A549 (cell line): Measurements from ENCODE around the gene SULT1B1. TPM values are rescaled to one million over a fixed set of nuclear protein-coding genes. Genes with fewer than 3 reads are reported as not detected.

Experiments used
- ATAC-seq, 2 experiments: fragments of 200-7000 bp in 1 of 2; fragments of >200 bp in 1 of 2; cut with Nextera tagmentation in 1 of 2; cut with Tn5 transposase in 1 of 2; 3 replicates each; pipeline versions ENCODE4 v1.8.0 to v1.9.1; 2018 to 2020; ENCODE audit warnings: mild to moderate bottlenecking in 1 of 2, moderate library complexity in 1 of 2
- CTCF ChIA-PET: fragments of 300-600 bp; sonication (Branson Sonifier 250); formaldehyde crosslinking; extraction: SDS; loops from one replicate; lab custom pipeline; 2021; ENCODE audit warnings: antibody characterized with exemption, inconsistent platforms; lab: Yijun Ruan, JAX
- POLR2A ChIA-PET: fragments of 350-600 bp; formaldehyde crosslinking; extraction: SDS; loops from one replicate; lab custom pipeline; 2021; ENCODE audit warnings: antibody characterized with exemption, inconsistent platforms; lab: Yijun Ruan, JAX
- DNase-seq, 2 experiments: peaks; one replicate each; pipeline versions ENCODE4 v3.0.0 to v3.0.0-alpha.2; 2011 to 2016; ENCODE audit warnings: low read depth in 1 of 2, low spot score in 1 of 2
- FAIRE-seq: peaks from 2 replicates; lab custom pipeline; 2011; peaks lifted over from hg19 to GRCh38; lab: Jason Lieb, UNC
- H3K27ac ChIP-seq, 2 experiments: fragments of >200 bp; sonication (Bioruptor Twin); formaldehyde crosslinking; 3 replicates each; pipeline ENCODE4 v1.5.1; 2016 to 2017
- H3K4me1 ChIP-seq: fragments of >200 bp; sonication (Bioruptor Twin); formaldehyde crosslinking; 3 replicates; pipeline ENCODE4 v1.6.1; 2016
- H3K4me2 ChIP-seq: fragments of >200 bp; sonication (Bioruptor Twin); formaldehyde crosslinking; 3 replicates; pipeline ENCODE4 v1.6.1; 2016
- H3K4me3 ChIP-seq: fragments of >200 bp; sonication (Bioruptor Twin); formaldehyde crosslinking; 3 replicates; pipeline ENCODE4 v1.5.1; 2016
- H3K9me3 ChIP-seq: fragments of >200 bp; sonication (Bioruptor Twin); formaldehyde crosslinking; 3 replicates; pipeline ENCODE4 v1.6.1; 2016
- CHD2 ChIP-seq: fragments of 150-350 bp; IDR thresholded peaks from 2 replicates; pipeline ENCODE4 v1.6.1; 2014; ENCODE audit warnings: low read length; ENCODE audit not compliant: partially characterized antibody
- FOXS1 ChIP-seq: fragments of 250-450 bp; sonication (Bioruptor Pico); IDR thresholded peaks from 2 replicates; pipeline ENCODE4 v1.5.0; 2020; ENCODE audit warnings: mild to moderate bottlenecking, moderate library complexity
- HDAC2 ChIP-seq: fragments of 200-600 bp; sonication (generic); IDR thresholded peaks from 2 replicates; pipeline ENCODE4 v1.6.1; 2016
- MAFK ChIP-seq: fragments of 450-650 bp; IDR thresholded peaks from 2 replicates; pipeline ENCODE4 v1.6.1; 2014; ENCODE audit not compliant: partially characterized antibody
- MYC ChIP-seq: IDR thresholded peaks from 2 replicates; pipeline ENCODE4 v1.6.1; 2012; ENCODE audit warnings: mild to moderate bottlenecking, inconsistent platforms, low read length, improper control_type of control experiment, borderline replicate concordance
- NFE2L2 ChIP-seq: fragments of 150-350 bp; conservative IDR thresholded peaks from 2 replicates; pipeline ENCODE4 v1.6.1; 2014; ENCODE audit warnings: low read length
- NPAS2 ChIP-seq: fragments of 250-450 bp; sonication (Bioruptor Pico); IDR thresholded peaks from 2 replicates; pipeline ENCODE4 v1.8.0; 2022; ENCODE audit warnings: mild to moderate bottlenecking, moderate library complexity, borderline replicate concordance
- NR3C1 ChIP-seq: fragments of >200 bp; sonication (Bioruptor Twin); formaldehyde crosslinking; IDR thresholded peaks from 3 replicates; pipeline ENCODE4 v1.6.1; 2017
- RAD21 ChIP-seq, 2 experiments: fragments of >200 bp in 1 of 2; sonication (Bioruptor Twin) in 1 of 2; formaldehyde crosslinking in 1 of 2; IDR thresholded peaks in 1 of 2; conservative IDR thresholded peaks in 1 of 2; 2 replicates in 1 of 2; 3 replicates in 1 of 2; pipeline ENCODE4 v1.6.1; 2012 to 2018; ENCODE audit warnings: inconsistent platforms in 1 of 2
- SMC3 ChIP-seq: fragments of >200 bp; sonication (Bioruptor Twin); formaldehyde crosslinking; IDR thresholded peaks from 3 replicates; pipeline ENCODE4 v1.6.1; 2018; ENCODE audit warnings: inconsistent platforms
- TP53 ChIP-seq: fragments of 250-450 bp; sonication (Bioruptor Pico); IDR thresholded peaks from 2 replicates; pipeline ENCODE4 v1.5.0; 2021; ENCODE audit warnings: mild to moderate bottlenecking, moderate library complexity
- ZC3H11A ChIP-seq: fragments of 450-650 bp; IDR thresholded peaks from 2 replicates; pipeline ENCODE4 v1.6.1; 2014; ENCODE audit warnings: antibody characterized with exemption, mild to moderate bottlenecking
- ZFP36 ChIP-seq: fragments of 450-650 bp; IDR thresholded peaks from 2 replicates; pipeline ENCODE4 v1.6.1; 2014; ENCODE audit warnings: borderline replicate concordance; ENCODE audit not compliant: partially characterized antibody
- ZNF302 ChIP-seq: fragments of 250-450 bp; sonication (Bioruptor Pico); IDR thresholded peaks from 2 replicates; pipeline ENCODE4 v1.9.0; 2021; ENCODE audit warnings: inconsistent platforms, mild to moderate bottlenecking, moderate library complexity
- ZSCAN20 ChIP-seq: fragments of 250-450 bp; sonication (Bioruptor Pico); IDR thresholded peaks from 2 replicates; pipeline ENCODE4 v1.8.0; 2022; ENCODE audit warnings: mild to moderate bottlenecking, moderate library complexity
- WGBS: methylation state at CpG from one replicate; pipeline ENCODE4 v1.1.6; 2017; ENCODE audit errors: missing lambda C conversion rate; 5-methylcytosine and 5-hydroxymethylcytosine counted together
- polyA plus RNA-seq, 4 experiments: library from polyadenylated mRNA; depleted of rRNA in 3 of 4; stranded (reverse); fragments of >200 nt; fragmentation: RNase III in 1 of 4; extraction: RNeasy Plus Mini Kit Qiagen cat#74134 plus additional on column Dnase treatment in 1 of 4; gene quantifications; 2 replicates in 3 of 4; 3 replicates in 1 of 4; pipeline ENCODE4 v1.2.3, GENCODE V29; 2011 to 2017
- TF ChIP-seq, protein P1 (sequence below): IDR thresholded peaks from 2 replicates; pipeline ENCODE4 v1.6.1; 2012; ENCODE audit warnings: low read depth, borderline replicate concordance
- TF ChIP-seq, protein P2 (sequence below): IDR thresholded peaks from 2 replicates; pipeline ENCODE4 v1.6.1; 2012
- TF ChIP-seq, protein P3 (sequence below): fragments of >200 bp; sonication (Bioruptor Twin); formaldehyde crosslinking; IDR thresholded peaks from 3 replicates; pipeline ENCODE4 v1.5.1; 2016
- TF ChIP-seq, protein P4 (sequence below): fragments of >200 bp; sonication (Bioruptor Twin); formaldehyde crosslinking; IDR thresholded peaks from 2 replicates; pipeline ENCODE4 v1.6.1; 2016
- TF ChIP-seq, protein P5 (sequence below): fragments of 250-450 bp; sonication (Bioruptor Pico); IDR thresholded peaks from 2 replicates; pipeline ENCODE4 v1.5.0; 2021; ENCODE audit warnings: mild to moderate bottlenecking, moderate library complexity, borderline replicate concordance
- TF ChIP-seq, protein P6 (sequence below): fragments of 150-350 bp; IDR thresholded peaks from 2 replicates; pipeline ENCODE4 v1.6.1; 2014; ENCODE audit warnings: low read depth, mild to moderate bottlenecking, low read length
- TF ChIP-seq, protein P7 (sequence below): fragments of >200 bp; sonication (Bioruptor Twin); formaldehyde crosslinking; IDR thresholded peaks from 3 replicates; pipeline ENCODE4 v1.6.1; 2016

The SULT1B1 gene
- polyA plus RNA-seq, 2 of the 4 experiments (the other 2 are of a cell fraction) = 0.01 to 0.13 TPM

DNA sequence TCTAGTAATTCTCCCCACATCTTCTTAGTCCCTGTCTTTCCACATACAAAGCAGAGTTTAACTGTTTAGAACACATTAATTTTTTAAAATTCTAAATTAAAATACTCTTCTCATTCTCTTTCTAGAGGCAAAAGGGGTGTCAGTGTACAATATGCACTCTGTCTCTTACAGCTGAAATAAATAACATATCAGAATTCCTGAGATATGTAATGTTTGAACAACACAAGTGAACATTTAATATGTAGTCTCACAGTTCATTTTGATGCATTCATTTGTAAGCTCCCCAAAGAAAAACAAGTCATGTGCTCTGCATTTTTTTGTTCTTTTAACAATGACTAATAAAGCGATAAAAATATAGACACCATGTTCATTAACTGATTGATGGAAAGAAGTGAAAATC, 19.7 kb upstream of the SULT1B1 start (continued):
- TF ChIP-seq TP53 (CRISPR knock-in tag) = no peak
- no peak for TF ChIP-seq CHD2
- TF ChIP-seq SMC3 = no peak

DNA sequence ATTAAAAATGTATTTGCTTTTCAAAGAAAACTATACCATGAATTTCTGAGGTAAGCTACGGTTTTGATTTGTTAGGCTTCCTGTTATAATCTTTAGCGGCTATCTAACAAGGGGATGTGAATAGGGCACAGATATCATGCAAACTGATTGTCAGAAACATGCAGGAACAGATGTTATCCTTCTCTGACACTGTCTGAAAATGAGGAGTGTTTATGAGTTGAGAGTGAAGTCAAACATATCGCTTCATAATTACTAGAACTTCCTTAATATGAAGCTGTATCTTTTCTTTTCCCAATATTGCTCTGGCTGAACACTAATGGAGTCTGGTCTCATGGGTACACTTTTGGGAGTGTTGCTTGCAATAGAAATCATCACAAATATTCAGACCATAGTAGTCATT, 16.3 kb upstream of the SULT1B1 start:
- 60% methylated on average over 3 of the region's 3 CpGs for WGBS
- POLR2A ChIA-PET = no interaction called here
- Histone ChIP-seq H3K4me2 (no peak overlapping the region), H3K27ac (no peak overlapping the region), H3K9me3 (no peaks in the 10 kb centered on the region), H3K4me1 (no peaks in the 10 kb centered on the region), H3K4me3 (no peak overlapping the region)
- ATAC-seq = no peak
- FAIRE-seq = no peak
- TF ChIP-seq ZSCAN20 (CRISPR knock-in tag) (no peak), NPAS2 (CRISPR knock-in tag) (no peak), NFE2L2 (no peak), RAD21 (conservative IDR thresholded peaks at IDR 0.05 in 1 of 2, IDR thresholded peaks at IDR 0.05 in 1 of 2) (no peak), ZC3H11A (no peak), HDAC2 (no peak), NR3C1 (no peak), FOXS1 (CRISPR knock-in tag) (no peak), MAFK (no peak), ZFP36 (no peak), ZNF302 (CRISPR knock-in tag) (no peak), MYC (no peak)
- TF ChIP-seq, protein P1, sequence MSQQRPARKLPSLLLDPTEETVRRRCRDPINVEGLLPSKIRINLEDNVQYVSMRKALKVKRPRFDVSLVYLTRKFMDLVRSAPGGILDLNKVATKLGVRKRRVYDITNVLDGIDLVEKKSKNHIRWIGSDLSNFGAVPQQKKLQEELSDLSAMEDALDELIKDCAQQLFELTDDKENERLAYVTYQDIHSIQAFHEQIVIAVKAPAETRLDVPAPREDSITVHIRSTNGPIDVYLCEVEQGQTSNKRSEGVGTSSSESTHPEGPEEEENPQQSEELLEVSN = no peak
- TF ChIP-seq, protein P2, sequence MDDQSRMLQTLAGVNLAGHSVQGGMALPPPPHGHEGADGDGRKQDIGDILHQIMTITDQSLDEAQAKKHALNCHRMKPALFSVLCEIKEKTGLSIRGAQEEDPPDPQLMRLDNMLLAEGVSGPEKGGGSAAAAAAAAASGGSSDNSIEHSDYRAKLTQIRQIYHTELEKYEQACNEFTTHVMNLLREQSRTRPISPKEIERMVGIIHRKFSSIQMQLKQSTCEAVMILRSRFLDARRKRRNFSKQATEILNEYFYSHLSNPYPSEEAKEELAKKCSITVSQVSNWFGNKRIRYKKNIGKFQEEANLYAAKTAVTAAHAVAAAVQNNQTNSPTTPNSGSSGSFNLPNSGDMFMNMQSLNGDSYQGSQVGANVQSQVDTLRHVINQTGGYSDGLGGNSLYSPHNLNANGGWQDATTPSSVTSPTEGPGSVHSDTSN = no peak
- TF ChIP-seq, protein P3, sequence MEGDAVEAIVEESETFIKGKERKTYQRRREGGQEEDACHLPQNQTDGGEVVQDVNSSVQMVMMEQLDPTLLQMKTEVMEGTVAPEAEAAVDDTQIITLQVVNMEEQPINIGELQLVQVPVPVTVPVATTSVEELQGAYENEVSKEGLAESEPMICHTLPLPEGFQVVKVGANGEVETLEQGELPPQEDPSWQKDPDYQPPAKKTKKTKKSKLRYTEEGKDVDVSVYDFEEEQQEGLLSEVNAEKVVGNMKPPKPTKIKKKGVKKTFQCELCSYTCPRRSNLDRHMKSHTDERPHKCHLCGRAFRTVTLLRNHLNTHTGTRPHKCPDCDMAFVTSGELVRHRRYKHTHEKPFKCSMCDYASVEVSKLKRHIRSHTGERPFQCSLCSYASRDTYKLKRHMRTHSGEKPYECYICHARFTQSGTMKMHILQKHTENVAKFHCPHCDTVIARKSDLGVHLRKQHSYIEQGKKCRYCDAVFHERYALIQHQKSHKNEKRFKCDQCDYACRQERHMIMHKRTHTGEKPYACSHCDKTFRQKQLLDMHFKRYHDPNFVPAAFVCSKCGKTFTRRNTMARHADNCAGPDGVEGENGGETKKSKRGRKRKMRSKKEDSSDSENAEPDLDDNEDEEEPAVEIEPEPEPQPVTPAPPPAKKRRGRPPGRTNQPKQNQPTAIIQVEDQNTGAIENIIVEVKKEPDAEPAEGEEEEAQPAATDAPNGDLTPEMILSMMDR = no peak
- TF ChIP-seq, protein P4, sequence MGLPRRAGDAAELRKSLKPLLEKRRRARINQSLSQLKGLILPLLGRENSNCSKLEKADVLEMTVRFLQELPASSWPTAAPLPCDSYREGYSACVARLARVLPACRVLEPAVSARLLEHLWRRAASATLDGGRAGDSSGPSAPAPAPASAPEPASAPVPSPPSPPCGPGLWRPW = no peak
- TF ChIP-seq, protein P5, sequence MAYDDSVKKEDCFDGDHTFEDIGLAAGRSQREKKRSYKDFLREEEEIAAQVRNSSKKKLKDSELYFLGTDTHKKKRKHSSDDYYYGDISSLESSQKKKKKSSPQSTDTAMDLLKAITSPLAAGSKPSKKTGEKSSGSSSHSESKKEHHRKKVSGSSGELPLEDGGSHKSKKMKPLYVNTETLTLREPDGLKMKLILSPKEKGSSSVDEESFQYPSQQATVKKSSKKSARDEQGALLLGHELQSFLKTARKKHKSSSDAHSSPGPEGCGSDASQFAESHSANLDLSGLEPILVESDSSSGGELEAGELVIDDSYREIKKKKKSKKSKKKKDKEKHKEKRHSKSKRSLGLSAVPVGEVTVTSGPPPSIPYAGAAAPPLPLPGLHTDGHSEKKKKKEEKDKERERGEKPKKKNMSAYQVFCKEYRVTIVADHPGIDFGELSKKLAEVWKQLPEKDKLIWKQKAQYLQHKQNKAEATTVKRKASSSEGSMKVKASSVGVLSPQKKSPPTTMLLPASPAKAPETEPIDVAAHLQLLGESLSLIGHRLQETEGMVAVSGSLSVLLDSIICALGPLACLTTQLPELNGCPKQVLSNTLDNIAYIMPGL (CRISPR knock-in tag) = no peak
- TF ChIP-seq, protein P6, sequence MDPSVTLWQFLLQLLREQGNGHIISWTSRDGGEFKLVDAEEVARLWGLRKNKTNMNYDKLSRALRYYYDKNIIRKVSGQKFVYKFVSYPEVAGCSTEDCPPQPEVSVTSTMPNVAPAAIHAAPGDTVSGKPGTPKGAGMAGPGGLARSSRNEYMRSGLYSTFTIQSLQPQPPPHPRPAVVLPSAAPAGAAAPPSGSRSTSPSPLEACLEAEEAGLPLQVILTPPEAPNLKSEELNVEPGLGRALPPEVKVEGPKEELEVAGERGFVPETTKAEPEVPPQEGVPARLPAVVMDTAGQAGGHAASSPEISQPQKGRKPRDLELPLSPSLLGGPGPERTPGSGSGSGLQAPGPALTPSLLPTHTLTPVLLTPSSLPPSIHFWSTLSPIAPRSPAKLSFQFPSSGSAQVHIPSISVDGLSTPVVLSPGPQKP = no peak
- TF ChIP-seq, protein P7, sequence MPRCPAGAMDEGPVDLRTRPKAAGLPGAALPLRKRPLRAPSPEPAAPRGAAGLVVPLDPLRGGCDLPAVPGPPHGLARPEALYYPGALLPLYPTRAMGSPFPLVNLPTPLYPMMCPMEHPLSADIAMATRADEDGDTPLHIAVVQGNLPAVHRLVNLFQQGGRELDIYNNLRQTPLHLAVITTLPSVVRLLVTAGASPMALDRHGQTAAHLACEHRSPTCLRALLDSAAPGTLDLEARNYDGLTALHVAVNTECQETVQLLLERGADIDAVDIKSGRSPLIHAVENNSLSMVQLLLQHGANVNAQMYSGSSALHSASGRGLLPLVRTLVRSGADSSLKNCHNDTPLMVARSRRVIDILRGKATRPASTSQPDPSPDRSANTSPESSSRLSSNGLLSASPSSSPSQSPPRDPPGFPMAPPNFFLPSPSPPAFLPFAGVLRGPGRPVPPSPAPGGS = no peak
- DNase-seq = no peak
- CTCF ChIA-PET = interaction anchor here (0.5 kb wide), 1 partner anchor 1555 kb away, joined by 3 read pairs; no protein-coding TSS in a partner anchor
